Ishikawa (cell line): ENCODE data around the gene SNX12.

ENCODE experiments used
- EP300 ChIP-seq: IDR thresholded peaks from 2 replicates; pipeline ENCODE4 v1.6.1; 2012; ENCODE audit warnings: borderline replicate concordance
- TAF1 ChIP-seq: IDR thresholded peaks from 2 replicates; pipeline ENCODE4 v1.6.1; 2012; ENCODE audit warnings: low read depth, mild to moderate bottlenecking
- TEAD4 ChIP-seq: IDR thresholded peaks from 2 replicates; pipeline ENCODE4 v1.6.1; 2012

DNA sequence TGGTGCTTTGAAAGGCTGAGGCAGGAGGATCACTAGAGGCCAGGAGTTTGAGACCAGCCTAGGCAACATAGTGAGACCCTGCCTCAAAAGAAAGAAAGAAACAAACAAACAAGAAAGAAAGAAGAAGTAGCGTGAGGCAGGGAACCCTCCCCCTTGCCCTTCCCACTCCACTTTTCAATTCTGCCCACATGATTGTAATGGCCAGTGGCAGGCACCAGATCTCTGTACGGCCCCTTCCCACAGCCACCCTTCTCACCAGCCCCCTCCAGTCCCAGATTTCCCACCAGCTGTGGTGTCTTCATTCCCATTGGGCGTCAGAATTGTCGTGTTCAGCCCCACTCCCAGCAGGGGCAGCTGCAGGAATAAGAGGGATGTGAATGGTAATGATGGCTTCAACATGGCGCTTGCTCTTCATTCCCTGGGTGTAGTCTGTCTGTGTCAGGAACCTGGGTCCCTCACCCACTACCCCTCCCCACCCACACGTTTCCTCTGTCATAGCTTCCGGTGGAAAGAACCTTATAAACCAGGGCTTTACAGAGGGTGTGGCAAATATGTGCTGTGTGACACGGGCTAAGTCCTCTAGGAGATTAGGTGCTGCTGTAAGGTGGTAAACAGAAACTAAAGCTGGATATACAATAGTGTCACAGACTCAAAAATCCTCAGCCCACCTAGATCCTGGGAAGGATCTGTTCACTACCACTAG is 43.2 kb upstream of the SNX12 start, which contains the start of gene IL2RG:
- TF ChIP-seq TAF1: no peak
- TF ChIP-seq EP300: no peak
- TF ChIP-seq TEAD4: no peak
